ENCODE data around the gene LIN37. TPM values are rescaled to one million over a fixed set of nuclear protein-coding genes. Genes with fewer than 3 reads are reported as not detected.
A peak's percentile ranks its signal among the peaks of the same experiment; 100 is the strongest.
"Not testable (repeated sequence)": the region's sequence is repeated elsewhere in the genome, so short reads cannot be mapped to it uniquely, and the experiment has no call there.

The LIN37 gene
- total RNA-seq, 2 donors from 2014 or later, result 12.6 to 13.6 TPM

DNA sequence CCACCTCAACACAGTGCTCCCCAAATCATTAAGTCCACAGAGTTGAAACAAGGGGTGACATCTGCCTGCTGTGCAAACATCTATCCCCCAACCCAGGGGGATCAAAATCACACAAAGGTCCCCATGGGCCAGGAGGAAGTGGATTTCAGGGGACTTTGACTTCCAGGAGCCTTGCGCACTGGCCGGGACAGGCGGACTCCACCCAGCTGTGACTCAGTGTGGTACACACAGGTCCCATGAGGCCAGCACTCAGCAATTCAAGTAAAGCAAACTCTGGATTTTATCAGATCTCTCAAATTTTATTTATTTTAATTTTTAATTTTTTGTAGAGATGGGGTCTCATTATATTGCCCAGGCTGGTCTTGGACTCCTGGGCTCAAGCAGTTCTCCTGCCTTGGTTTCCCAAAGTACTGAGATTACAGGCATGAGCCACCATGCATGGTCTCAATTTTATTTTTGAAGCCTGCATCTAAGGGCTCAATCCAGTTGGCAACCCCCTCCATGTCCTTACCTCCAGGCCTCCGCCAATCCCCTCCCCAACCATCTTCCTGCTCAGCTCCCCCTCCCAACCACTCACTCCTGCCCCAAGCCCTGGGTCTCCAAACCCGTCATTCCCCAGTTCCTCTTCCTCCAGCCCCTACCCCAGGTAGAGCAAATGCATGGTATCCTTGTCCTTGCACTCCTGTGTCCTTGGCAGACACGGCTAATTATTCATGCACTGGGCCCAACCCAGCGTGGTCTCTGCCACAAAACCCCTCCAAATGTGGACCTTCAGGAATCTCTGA lies 45.2 kb downstream of the LIN37 start:
- H3K4me3 Mint-ChIP-seq, result no peak overlapping the region
- H3K4me1 Mint-ChIP-seq, result peaks cover 7% of the 10 kb centered on the region
- peaks cover 34% of the 10 kb centered on the region for H3K27me3 Mint-ChIP-seq
- no peaks in the 10 kb centered on the region for H3K9me3 ChIP-seq (ENCODE audit: control insufficient read depth, low read length, poor library complexity, severe bottlenecking)
- DNase-seq, result no peak
- H3K36me3 Mint-ChIP-seq (ENCODE audit: low read depth), result no peaks in the 10 kb centered on the region
- no peak for ATAC-seq
- no peak overlapping the region for H3K27ac Mint-ChIP-seq

DNA sequence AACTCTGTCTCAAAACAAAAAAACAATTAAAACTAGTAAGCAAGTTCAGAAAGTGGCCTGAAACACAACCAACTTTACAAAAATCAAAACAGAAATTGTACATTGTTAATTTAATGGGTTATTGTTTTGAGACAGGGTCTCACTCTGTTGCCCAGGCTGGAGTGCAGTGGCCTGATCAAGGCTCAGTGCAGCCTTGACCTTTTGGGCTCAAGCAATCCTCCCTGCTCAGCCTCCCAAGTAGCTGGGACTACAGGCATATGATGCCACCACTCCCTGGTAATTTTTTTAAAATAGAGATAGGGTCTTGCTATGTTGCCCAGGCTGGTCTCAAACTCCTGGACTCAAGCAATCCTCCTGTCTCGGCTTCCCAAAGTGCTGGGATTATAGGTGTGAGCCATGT lies 47.2 kb downstream of the LIN37 start:
- not testable (repeated sequence) for H3K36me3 Mint-ChIP-seq (ENCODE audit: low read depth); H3K4me3 Mint-ChIP-seq; H3K4me1 Mint-ChIP-seq; DNase-seq; H3K9me3 ChIP-seq (ENCODE audit: control insufficient read depth, low read length, poor library complexity, severe bottlenecking); ATAC-seq; H3K27ac Mint-ChIP-seq
- peaks cover 39% of the 10 kb centered on the region for H3K27me3 Mint-ChIP-seq

DNA sequence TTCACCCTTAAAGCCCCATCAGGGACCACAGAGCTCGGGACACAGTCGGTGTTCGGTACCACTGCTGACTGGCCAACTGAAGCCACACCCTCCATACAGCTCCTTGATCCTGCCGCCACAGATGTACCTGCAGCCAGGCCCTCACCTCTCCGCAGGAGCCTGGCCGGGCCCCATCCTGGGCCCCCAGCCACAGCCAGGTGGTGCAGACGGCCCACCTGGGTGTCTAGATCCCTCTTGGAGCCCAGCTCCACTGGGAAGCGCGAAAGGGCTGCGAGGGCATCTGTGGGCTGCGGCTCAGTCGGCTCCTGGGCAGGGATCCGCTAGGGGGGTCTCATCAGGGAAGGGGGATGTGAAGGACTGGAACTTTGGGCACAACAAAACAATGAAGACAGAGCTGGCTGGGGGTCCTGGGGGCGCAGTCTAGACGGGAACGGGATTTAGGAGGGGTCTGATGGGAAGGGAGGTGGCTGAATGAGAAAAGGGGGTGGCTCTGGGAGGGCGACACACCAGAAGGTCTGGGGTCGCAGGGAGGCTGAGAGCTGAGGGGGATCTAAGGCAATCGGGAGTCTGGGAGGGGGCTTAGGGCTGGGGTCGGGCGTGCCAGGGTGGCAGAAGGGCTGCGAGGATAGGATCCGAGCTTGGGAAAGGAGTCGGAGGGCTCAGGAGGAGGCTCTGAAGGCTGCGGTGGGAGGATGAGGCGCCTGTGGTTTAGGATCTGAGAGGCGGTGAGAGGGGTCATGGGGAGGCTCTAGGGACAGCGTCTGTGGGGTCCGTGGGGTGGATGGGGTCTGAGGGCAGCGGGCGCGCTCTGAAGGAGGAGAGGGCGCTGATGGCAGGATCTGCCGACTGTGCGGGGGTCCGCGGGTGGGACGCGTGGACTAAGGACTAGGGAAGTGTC lies 48.5 kb downstream of the LIN37 start:
- no peak overlapping the region for H3K27ac Mint-ChIP-seq
- H3K4me1 Mint-ChIP-seq, result peaks cover 9% of the 10 kb centered on the region
- peaks cover 39% of the 10 kb centered on the region for H3K27me3 Mint-ChIP-seq
- ATAC-seq (no peak), DNase-seq (no peak)
- no peaks in the 10 kb centered on the region for H3K9me3 ChIP-seq (ENCODE audit: control insufficient read depth, low read length, poor library complexity, severe bottlenecking)
- H3K36me3 Mint-ChIP-seq (ENCODE audit: low read depth), result no peaks in the 10 kb centered on the region
- H3K4me3 Mint-ChIP-seq, result peak overlapping the region; percentile 25

DNA sequence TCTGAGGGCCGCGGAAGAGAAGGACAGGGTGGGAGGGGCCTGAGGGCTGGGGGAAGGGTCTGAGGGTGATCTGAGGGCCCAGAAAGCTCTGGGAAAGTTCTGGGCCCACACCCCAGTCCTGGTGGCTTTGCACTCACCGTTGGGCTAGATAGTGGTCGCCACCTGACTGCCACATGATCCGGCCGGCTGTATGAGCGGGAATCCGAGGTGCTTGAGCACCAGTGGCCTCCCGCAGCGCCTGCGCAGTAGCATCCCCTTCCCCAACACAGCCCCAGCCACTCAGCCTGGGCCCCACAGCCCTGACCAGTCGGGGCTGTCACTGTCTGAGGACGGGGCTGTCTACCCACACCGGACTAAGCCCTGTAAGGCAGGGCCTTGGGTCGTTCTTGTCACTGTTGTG lies 49.3 kb downstream of the LIN37 start:
- H3K27ac Mint-ChIP-seq, result no peak overlapping the region
- peaks cover 34% of the 10 kb centered on the region for H3K27me3 Mint-ChIP-seq
- no peaks in the 10 kb centered on the region for H3K9me3 ChIP-seq (ENCODE audit: control insufficient read depth, low read length, poor library complexity, severe bottlenecking)
- H3K36me3 Mint-ChIP-seq (ENCODE audit: low read depth), result no peaks in the 10 kb centered on the region
- no peak for DNase-seq
- H3K4me3 Mint-ChIP-seq, result no peak overlapping the region
- no peak for ATAC-seq
- peaks cover 9% of the 10 kb centered on the region for H3K4me1 Mint-ChIP-seq

DNA sequence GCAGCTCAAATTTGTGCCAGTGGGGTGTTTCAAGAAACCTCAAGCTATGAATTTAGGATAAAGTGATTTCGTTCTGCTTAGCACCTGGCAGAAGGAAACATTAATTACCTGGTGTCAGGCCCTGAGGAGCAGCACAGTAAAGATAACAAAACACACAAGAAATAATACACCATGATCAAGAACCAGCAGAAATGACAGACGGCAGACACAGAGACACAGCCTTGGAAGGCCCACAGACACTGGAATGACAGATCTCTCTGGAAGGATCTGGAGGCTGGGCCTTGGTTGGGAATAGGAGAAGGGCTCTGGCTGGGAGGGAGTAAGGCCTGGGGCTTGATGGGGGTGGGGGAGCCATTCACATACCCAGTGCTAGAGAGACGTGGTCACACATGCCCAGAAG lies 53.5 kb downstream of the LIN37 start:
- no peaks in the 10 kb centered on the region for H3K36me3 Mint-ChIP-seq (ENCODE audit: low read depth)
- H3K27me3 Mint-ChIP-seq, result peaks cover 17% of the 10 kb centered on the region
- H3K9me3 ChIP-seq (ENCODE audit: control insufficient read depth, low read length, poor library complexity, severe bottlenecking), result no peaks in the 10 kb centered on the region
- no peak overlapping the region for H3K4me3 Mint-ChIP-seq
- no peak for DNase-seq
- H3K4me1 Mint-ChIP-seq, result peaks cover 18% of the 10 kb centered on the region
- H3K27ac Mint-ChIP-seq, result no peak overlapping the region
- ATAC-seq, result no peak

Other genes starting within 250 kb of the LIN37 start
- not detected for gene DMKN, start 234.9 kb upstream of the LIN37 start, total RNA-seq
- gene SBSN, start 220.3 kb upstream of the LIN37 start, total RNA-seq, result not detected
- gene GAPDHS, start 215.1 kb upstream of the LIN37 start, total RNA-seq, result not detected
- gene TMEM147, start 202.9 kb upstream of the LIN37 start, total RNA-seq, result 10 to 100 TPM; 30.5 to 37.0 TPM
- not detected for gene ATP4A, start 184.9 kb upstream of the LIN37 start, total RNA-seq
- not detected for gene PMIS2, start 162.4 kb upstream of the LIN37 start, total RNA-seq
- gene HAUS5, start 135.8 kb upstream of the LIN37 start, total RNA-seq, result 10 to 100 TPM; 24.0 to 27.0 TPM
- 10 to 100 TPM; 39.6 to 40.8 TPM for gene RBM42, start 119.5 kb upstream of the LIN37 start, total RNA-seq
- gene ETV2, start 106.8 kb upstream of the LIN37 start, total RNA-seq, result under 1 TPM; 0.50 to 0.52 TPM
- 100 to 1,000 TPM; 194 to 206 TPM for gene COX6B1, start 100.3 kb upstream of the LIN37 start, total RNA-seq
- under 1 TPM in 1 of 2 donors, not detected in 1; 0.44 TPM for gene UPK1A, start 82.1 kb upstream of the LIN37 start, total RNA-seq
- 1 to 10 TPM; 3.4 to 5.0 TPM for gene ZBTB32, start 44.0 kb upstream of the LIN37 start, total RNA-seq
- gene KMT2B, start 30.6 kb upstream of the LIN37 start, total RNA-seq, result 10 to 100 TPM; 74.0 to 76.1 TPM
- gene IGFLR1, start 6.1 kb upstream of the LIN37 start, total RNA-seq, result 10 to 100 TPM; 48.1 to 59.0 TPM
- 10 to 100 TPM; 48.1 to 68.2 TPM for gene U2AF1L4, start 3.2 kb upstream of the LIN37 start, total RNA-seq
- gene PSENEN, start 2.9 kb upstream of the LIN37 start, total RNA-seq, result 10 to 100 TPM; 21.2 to 24.9 TPM
- gene HSPB6, start 8.5 kb downstream of the LIN37 start, total RNA-seq, result not detected
- 10 to 100 TPM; 36.2 to 36.6 TPM for gene PROSER3, start 9.6 kb downstream of the LIN37 start, total RNA-seq
- gene ARHGAP33, start 27.0 kb downstream of the LIN37 start, total RNA-seq, result 10 to 100 TPM; 16.4 to 20.5 TPM
- not detected for gene PRODH2, start 64.3 kb downstream of the LIN37 start, total RNA-seq
- not detected for gene NPHS1, start 103.9 kb downstream of the LIN37 start, total RNA-seq
- not detected for gene KIRREL2, start 108.3 kb downstream of the LIN37 start, total RNA-seq
- gene APLP1, start 120.0 kb downstream of the LIN37 start, total RNA-seq, result not detected
- 100 to 1,000 TPM; 128 to 140 TPM for gene NFKBID, start 152.0 kb downstream of the LIN37 start, total RNA-seq
- 10 to 100 TPM; 63.0 to 73.7 TPM for gene HCST, start 154.0 kb downstream of the LIN37 start, total RNA-seq
- gene TYROBP, start 159.7 kb downstream of the LIN37 start, total RNA-seq, result 10 to 100 TPM in 1 of 2 donors, 1 to 10 TPM in 1; 5.9 to 16.7 TPM
- 1 to 10 TPM; 6.8 to 8.7 TPM for gene LRFN3, start 187.8 kb downstream of the LIN37 start, total RNA-seq
- gene SDHAF1, start 246.6 kb downstream of the LIN37 start, total RNA-seq, result 1 to 10 TPM; 6.2 to 6.9 TPM